Mucosa of rectum (tissue), 2 donors: Measurements from ENCODE around the gene GALNT15.

ENCODE experiments used
- H3K27ac ChIP-seq, 2 donors: one replicate each; pipeline ENCODE4 v1.7.0; 2013; ENCODE audit warnings: inconsistent platforms in 2 of 2, low read depth in 2 of 2, low read length in 2 of 2
- H3K27me3 ChIP-seq, 2 donors: one replicate each; pipeline ENCODE4 v1.7.0; 2013; ENCODE audit warnings: low read length in 2 of 2; ENCODE audit not compliant: control insufficient read depth in 2 of 2, insufficient read depth in 2 of 2
- H3K36me3 ChIP-seq, 2 donors: one replicate each; pipeline ENCODE4 v1.7.0; 2013; ENCODE audit warnings: low read length in 2 of 2; ENCODE audit not compliant: control insufficient read depth in 2 of 2, insufficient read depth in 2 of 2
- H3K4me1 ChIP-seq, 2 donors: one replicate each; pipeline ENCODE4 v1.7.0; 2013; ENCODE audit warnings: low read length in 2 of 2, mild to moderate bottlenecking in 1 of 2; ENCODE audit not compliant: control insufficient read depth in 2 of 2, insufficient read depth in 2 of 2
- H3K4me3 ChIP-seq, 2 donors: one replicate each; pipeline ENCODE4 v1.7.0; 2013; ENCODE audit warnings: low read length in 2 of 2
- H3K9ac ChIP-seq, 2 donors: one replicate each; pipeline ENCODE4 v1.7.0; 2013; ENCODE audit warnings: low read length in 2 of 2, low read depth in 1 of 2, mild to moderate bottlenecking in 1 of 2
- H3K9me3 ChIP-seq, 2 donors: one replicate each; pipeline ENCODE4 v1.7.0; 2013; ENCODE audit warnings: low read length in 2 of 2; ENCODE audit not compliant: control insufficient read depth in 2 of 2
- donor health status: healthy.
- donor health status: Normal muscosa, but diverticular disease.

GALNT15 gene

GRCh38 chr3:16177382-16177781, 2.9 kb downstream of the GALNT15 start:
- Histone ChIP-seq H3K4me1 (peaks cover 2 to 4% of the 10 kb centered on the region in 2 donors), H3K9ac (no peak overlapping the region), H3K4me3 (no peak overlapping the region)

DNA sequence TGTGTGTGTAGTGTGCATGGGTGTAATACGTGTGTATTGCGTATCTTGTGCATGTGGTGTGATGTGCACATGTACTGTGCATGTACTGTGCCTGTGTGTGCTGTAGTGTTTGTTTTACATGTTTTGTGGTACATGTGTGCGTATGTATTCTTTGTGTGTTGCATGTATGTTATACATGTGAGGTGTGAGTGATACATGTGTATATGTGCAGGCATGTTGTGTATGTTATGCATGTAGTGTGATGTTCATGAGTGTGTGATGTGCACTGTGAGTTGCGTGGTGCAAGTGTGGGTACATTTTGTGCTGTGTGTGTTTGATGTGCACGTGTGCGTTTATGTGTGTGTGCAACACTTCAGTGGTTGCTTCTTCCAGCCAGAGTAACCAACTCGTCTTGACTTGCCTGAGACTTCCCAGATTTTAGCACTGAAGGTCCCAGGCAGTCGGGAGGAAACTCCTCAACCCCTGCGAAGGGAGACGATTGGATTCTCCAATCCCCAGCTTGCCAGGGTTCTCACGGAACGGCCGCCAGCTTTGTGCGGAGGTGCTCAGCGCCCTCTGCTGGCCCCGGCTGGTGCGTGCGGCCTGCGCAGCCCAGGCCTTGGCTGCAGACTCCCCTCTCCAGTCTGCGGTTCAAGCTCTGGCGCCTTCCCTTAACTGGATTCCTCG, 3.6 kb downstream of the GALNT15 start:
- peak overlapping the region in 1 of 2 donors; percentile 58 for H3K4me3 ChIP-seq
- H3K4me1 ChIP-seq: peaks cover 2 to 4% of the 10 kb centered on the region in 2 donors
- peaks cover 0 to 6% of the 10 kb centered on the region in 2 donors for H3K27me3 ChIP-seq
- H3K36me3 ChIP-seq: no peaks in the 10 kb centered on the region
- H3K9me3 ChIP-seq: no peaks in the 10 kb centered on the region
- H3K27ac ChIP-seq: no peak overlapping the region
- no peak overlapping the region for H3K9ac ChIP-seq

More at GRCh38 chr3:16177382-16177781, 2.9 kb downstream of the GALNT15 start:
- Histone ChIP-seq H3K27ac (no peak overlapping the region), H3K9me3 (no peaks in the 10 kb centered on the region), H3K27me3 (peaks cover 0 to 6% of the 10 kb centered on the region in 2 donors), H3K36me3 (no peaks in the 10 kb centered on the region)

GRCh38 chr3:16178628-16178988, 4.1 kb downstream of the GALNT15 start:
- no peaks in the 10 kb centered on the region for H3K36me3 ChIP-seq
- peaks cover 2 to 4% of the 10 kb centered on the region in 2 donors for H3K4me1 ChIP-seq
- H3K27me3 ChIP-seq: peaks cover 0 to 6% of the 10 kb centered on the region in 2 donors
- no peaks in the 10 kb centered on the region for H3K9me3 ChIP-seq
- H3K27ac ChIP-seq: no peak overlapping the region
- H3K9ac ChIP-seq: no peak overlapping the region
- H3K4me3 ChIP-seq: no peak overlapping the region

GRCh38 chr3:16179261-16179660, 4.8 kb downstream of the GALNT15 start:
- H3K9me3 ChIP-seq: no peaks in the 10 kb centered on the region
- H3K36me3 ChIP-seq: no peaks in the 10 kb centered on the region
- no peak overlapping the region for H3K9ac ChIP-seq
- H3K4me3 ChIP-seq: no peak overlapping the region
- peaks cover 0 to 6% of the 10 kb centered on the region in 2 donors for H3K27me3 ChIP-seq
- H3K27ac ChIP-seq: no peak overlapping the region
- peaks cover 2 to 4% of the 10 kb centered on the region in 2 donors for H3K4me1 ChIP-seq

DNA sequence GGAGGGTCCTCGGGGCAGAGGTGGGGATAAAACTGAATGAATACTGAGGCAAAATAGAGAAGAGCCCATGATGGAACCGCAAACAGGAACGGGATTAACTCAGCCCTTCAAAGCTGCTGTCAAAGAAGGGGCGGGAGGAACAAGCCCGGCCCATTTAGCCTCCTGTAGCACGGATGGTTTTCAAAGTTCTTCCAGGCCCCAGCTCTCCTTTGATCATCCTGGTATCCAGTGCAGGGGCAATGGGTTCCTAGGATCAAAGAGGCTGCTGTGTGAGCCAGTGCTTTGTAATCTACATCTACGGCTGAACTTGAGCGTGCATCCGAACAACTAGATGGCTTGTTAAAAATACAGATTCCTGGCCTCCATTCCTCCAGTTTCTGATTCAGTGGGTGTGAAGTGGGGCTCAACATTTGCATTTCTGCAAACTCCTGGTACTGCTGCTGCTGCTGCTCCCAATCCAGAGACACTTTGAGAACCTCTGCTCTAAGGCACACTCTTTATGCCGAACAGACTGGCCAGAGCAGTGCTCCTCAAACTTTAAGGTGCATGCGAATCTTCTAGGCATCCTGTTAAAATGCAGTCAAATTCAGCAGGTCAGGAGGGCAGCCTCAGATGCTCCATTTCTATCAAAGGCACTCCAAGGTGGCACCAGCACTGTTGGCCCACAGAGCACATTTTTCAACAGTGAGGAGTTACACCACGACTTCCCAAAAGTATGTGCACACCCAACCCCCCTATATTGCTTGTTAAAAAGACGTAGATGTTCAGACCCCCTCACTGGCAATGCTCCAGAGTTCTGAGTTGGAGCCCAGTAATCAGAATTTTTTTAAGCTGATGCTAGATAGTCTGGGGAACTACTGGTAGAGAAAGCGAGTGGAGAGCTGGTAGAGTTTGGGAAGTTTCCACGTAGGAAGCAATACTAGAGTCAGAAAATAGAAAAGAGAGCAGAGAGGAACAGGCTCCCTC, 5.6 kb downstream of the GALNT15 start:
- H3K9ac ChIP-seq: no peak overlapping the region
- H3K36me3 ChIP-seq: no peaks in the 10 kb centered on the region
- no peak overlapping the region for H3K27ac ChIP-seq
- H3K27me3 ChIP-seq: peaks cover 0 to 6% of the 10 kb centered on the region in 2 donors
- peaks cover 2 to 4% of the 10 kb centered on the region in 2 donors for H3K4me1 ChIP-seq
- no peaks in the 10 kb centered on the region for H3K9me3 ChIP-seq
- H3K4me3 ChIP-seq: no peak overlapping the region

DNA sequence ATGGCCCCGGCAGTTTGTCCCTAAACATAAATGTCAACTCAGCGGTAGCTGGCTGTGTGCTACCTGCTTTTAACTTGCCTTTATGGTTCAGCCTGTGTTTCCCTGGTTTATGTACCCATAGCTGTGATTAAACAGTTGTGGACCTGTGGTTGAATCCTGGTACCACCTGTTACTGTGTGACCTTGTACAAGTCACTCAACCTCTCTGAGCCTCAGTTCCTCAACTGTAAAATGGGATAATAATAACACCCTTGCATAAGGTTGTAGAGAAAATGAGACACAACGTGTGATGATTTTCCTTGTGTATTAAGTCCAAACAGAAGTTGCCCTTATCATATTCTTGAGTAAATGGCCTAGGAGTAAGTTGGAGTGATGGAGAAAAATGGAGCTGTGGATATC, 6.3 kb downstream of the GALNT15 start:
- Histone ChIP-seq H3K9ac (no peak overlapping the region), H3K9me3 (no peaks in the 10 kb centered on the region), H3K27ac (no peak overlapping the region), H3K27me3 (peaks cover 0 to 6% of the 10 kb centered on the region in 2 donors), H3K36me3 (no peaks in the 10 kb centered on the region), H3K4me3 (no peak overlapping the region), H3K4me1 (peaks cover 2 to 4% of the 10 kb centered on the region in 2 donors)

DNA sequence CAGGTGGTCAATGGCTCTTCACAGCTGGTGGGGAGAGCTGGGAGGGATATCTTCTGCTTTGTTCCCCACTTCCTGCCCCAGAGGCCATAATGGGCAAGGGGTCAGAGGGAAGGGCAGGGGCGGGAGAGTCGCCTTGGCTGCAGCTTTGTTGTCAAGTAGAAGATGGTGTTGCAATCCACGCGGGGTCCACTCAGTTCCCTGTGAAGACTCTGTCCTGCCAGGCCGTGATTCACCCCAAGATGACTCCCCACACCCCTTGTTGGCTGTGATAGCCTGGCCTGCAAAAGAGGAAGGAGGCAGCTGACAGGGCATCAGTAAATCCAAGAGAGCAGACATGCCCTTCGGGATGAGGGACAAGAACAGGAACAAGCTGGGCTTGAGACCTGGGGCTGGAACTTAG, 6.9 kb downstream of the GALNT15 start:
- Histone ChIP-seq H3K27ac (no peak overlapping the region), H3K27me3 (peaks cover 0 to 6% of the 10 kb centered on the region in 2 donors), H3K9me3 (no peaks in the 10 kb centered on the region), H3K4me3 (no peak overlapping the region), H3K4me1 (peaks cover 2 to 4% of the 10 kb centered on the region in 2 donors), H3K36me3 (no peaks in the 10 kb centered on the region), H3K9ac (no peak overlapping the region)

DNA sequence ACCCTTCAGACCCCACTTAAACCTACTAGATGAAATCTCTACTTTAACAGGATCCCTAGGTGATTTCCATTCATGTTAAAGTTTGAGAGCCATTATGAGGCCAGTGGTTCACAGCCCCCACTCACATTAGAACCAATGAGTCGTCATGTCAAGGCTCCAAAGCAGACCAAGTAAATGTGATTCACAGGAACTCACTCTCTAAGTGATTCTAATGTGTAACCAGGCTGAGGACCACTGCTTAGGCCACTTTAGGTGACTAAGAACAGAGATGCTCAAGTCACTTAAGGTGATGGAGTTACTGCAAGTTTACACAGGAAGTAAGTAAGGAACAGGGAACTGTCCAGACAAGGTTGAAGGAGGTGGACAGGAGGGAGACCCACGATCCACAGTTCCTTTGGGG, 7.7 kb downstream of the GALNT15 start:
- H3K27ac ChIP-seq: no peak overlapping the region
- H3K4me1 ChIP-seq: peaks cover 2 to 4% of the 10 kb centered on the region in 2 donors
- H3K9ac ChIP-seq: no peak overlapping the region
- H3K4me3 ChIP-seq: no peak overlapping the region
- peaks cover 0 to 6% of the 10 kb centered on the region in 2 donors for H3K27me3 ChIP-seq
- no peaks in the 10 kb centered on the region for H3K9me3 ChIP-seq
- H3K36me3 ChIP-seq: no peaks in the 10 kb centered on the region

- Histone ChIP-seq H3K36me3 (no peaks in the 10 kb centered on the region), H3K27me3 (peaks cover 0 to 6% of the 10 kb centered on the region in 2 donors), H3K27ac (no peak overlapping the region), H3K4me1 (peaks cover 2 to 4% of the 10 kb centered on the region in 2 donors), H3K4me3 (no peak overlapping the region), H3K9me3 (no peaks in the 10 kb centered on the region), H3K9ac (no peak overlapping the region)
Observed at GRCh38 chr3:16182612-16183011, 8.1 kb downstream of the GALNT15 start.

- Histone ChIP-seq H3K9ac (no peak overlapping the region), H3K9me3 (no peaks in the 10 kb centered on the region), H3K27me3 (peaks cover 0 to 2% of the 10 kb centered on the region in 2 donors), H3K4me1 (peaks cover 2% of the 10 kb centered on the region in 2 donors), H3K36me3 (no peaks in the 10 kb centered on the region), H3K27ac (no peak overlapping the region), H3K4me3 (no peak overlapping the region)
Observed at GRCh38 chr3:16183082-16183481, 8.6 kb downstream of the GALNT15 start.
